ENCODE data around the gene TMEM245. TPM values are rescaled to one million over a fixed set of nuclear protein-coding genes. Genes with fewer than 3 reads are reported as not detected.

Gene TMEM245
- total RNA-seq, 1 experiment from 2014 or later = 59.8 TPM

DNA sequence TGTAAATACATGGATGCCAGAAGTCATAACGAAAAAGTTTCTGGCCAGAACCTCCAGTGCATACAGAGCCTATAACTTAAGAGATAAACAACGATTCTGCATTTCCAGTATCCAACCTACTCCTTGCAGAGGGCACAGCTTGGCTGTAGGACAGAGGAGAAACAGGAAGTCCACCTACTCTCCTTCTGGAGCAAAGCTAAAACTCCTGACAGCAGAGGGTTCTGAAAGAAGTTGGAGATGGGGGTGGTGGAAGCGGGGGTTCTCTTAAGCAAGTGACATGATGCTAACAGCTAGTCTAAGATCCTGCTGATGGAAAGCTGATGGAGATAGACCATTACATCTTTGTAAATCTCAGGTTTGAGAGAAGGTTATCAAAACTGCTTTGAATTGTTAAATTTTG is 70.9 kb downstream of the TMEM245 start:
- H3K27me3 ChIP-seq (replicated peaks; ENCODE audit: insufficient read depth, low read depth, low read length, poor library complexity) = no peaks in the 10 kb centered on the region
- no peaks in the 10 kb centered on the region for H3K4me1 ChIP-seq (ENCODE audit: insufficient read depth, low read length, poor library complexity, severe bottlenecking)
- BruUV-seq (replicated peaks) = no TSS peak
- ChIA-PET POLR2A (ENCODE audit: low non-redundant PET) (no interaction called here), CTCF (no interaction called here)
- no peak overlapping the region for H3K4me3 ChIP-seq (ENCODE audit: low read depth, low read length, poor library complexity, severe bottlenecking)
- intact Hi-C loops (cut with micrococcal nuclease; ENCODE audit: unreplicated experiment) = no loop called here
- no peak for DNase-seq (ENCODE audit: low spot score)
- TF ChIP-seq EZH2 (IDR thresholded peaks at IDR 0.05; ENCODE audit: borderline replicate concordance, low read depth, low read length, poor library complexity, severe bottlenecking) = no peak
- TF ChIP-seq, protein P1, sequence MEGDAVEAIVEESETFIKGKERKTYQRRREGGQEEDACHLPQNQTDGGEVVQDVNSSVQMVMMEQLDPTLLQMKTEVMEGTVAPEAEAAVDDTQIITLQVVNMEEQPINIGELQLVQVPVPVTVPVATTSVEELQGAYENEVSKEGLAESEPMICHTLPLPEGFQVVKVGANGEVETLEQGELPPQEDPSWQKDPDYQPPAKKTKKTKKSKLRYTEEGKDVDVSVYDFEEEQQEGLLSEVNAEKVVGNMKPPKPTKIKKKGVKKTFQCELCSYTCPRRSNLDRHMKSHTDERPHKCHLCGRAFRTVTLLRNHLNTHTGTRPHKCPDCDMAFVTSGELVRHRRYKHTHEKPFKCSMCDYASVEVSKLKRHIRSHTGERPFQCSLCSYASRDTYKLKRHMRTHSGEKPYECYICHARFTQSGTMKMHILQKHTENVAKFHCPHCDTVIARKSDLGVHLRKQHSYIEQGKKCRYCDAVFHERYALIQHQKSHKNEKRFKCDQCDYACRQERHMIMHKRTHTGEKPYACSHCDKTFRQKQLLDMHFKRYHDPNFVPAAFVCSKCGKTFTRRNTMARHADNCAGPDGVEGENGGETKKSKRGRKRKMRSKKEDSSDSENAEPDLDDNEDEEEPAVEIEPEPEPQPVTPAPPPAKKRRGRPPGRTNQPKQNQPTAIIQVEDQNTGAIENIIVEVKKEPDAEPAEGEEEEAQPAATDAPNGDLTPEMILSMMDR (conservative IDR thresholded peaks at IDR 0.05; ENCODE audit: low read depth, low read length) = no peak
- H3K36me3 ChIP-seq (ENCODE audit: insufficient read depth, low read length, poor library complexity, severe bottlenecking) = peaks cover 84% of the 10 kb centered on the region
- H3K9me3 ChIP-seq (ENCODE audit: low read depth, low read length, poor library complexity, severe bottlenecking) = no peaks in the 10 kb centered on the region
- H3K27ac ChIP-seq (ENCODE audit: low read depth, low read length, poor library complexity, severe bottlenecking) = no peak overlapping the region

DNA sequence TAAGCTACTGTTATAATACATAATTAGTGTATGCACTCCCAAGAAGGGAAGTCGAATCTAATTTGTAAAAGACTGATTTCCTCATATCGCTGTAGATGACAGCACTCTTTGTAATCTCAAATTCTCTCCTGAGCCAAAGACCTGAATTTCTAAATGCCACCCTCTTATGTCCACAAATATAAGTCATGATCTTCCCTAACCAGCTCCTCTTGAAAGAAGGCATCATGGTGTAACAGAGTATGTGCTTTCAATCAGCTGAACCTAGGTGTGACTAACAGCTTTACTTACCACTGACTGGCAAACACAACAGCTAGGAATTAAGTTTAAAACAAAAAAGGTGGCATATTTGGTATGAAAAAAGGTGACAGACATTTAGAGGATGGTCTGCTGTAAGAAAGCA is 72.5 kb downstream of the TMEM245 start:
- intact Hi-C loops (cut with micrococcal nuclease; ENCODE audit: unreplicated experiment) = no loop called here
- TF ChIP-seq EZH2 (IDR thresholded peaks at IDR 0.05; ENCODE audit: borderline replicate concordance, low read depth, low read length, poor library complexity, severe bottlenecking) = no peak
- no peak for DNase-seq (ENCODE audit: low spot score)
- peaks cover 89% of the 10 kb centered on the region for H3K36me3 ChIP-seq (ENCODE audit: insufficient read depth, low read length, poor library complexity, severe bottlenecking)
- ChIA-PET POLR2A (ENCODE audit: low non-redundant PET) (no interaction called here), CTCF (no interaction called here)
- H3K27ac ChIP-seq (ENCODE audit: low read depth, low read length, poor library complexity, severe bottlenecking) = no peak overlapping the region
- H3K27me3 ChIP-seq (replicated peaks; ENCODE audit: insufficient read depth, low read depth, low read length, poor library complexity) = no peaks in the 10 kb centered on the region
- no peak overlapping the region for H3K4me3 ChIP-seq (ENCODE audit: low read depth, low read length, poor library complexity, severe bottlenecking)
- BruUV-seq (replicated peaks) = no TSS peak
- no peaks in the 10 kb centered on the region for H3K4me1 ChIP-seq (ENCODE audit: insufficient read depth, low read length, poor library complexity, severe bottlenecking)
- H3K9me3 ChIP-seq (ENCODE audit: low read depth, low read length, poor library complexity, severe bottlenecking) = no peaks in the 10 kb centered on the region

GRCh38 chr9:109046346-109046745 is 73.4 kb downstream of the TMEM245 start:
- H3K9me3 ChIP-seq (ENCODE audit: low read depth, low read length, poor library complexity, severe bottlenecking) = no peaks in the 10 kb centered on the region
- intact Hi-C loops (cut with micrococcal nuclease; ENCODE audit: unreplicated experiment) = no loop called here
- no peaks in the 10 kb centered on the region for H3K27me3 ChIP-seq (replicated peaks; ENCODE audit: insufficient read depth, low read depth, low read length, poor library complexity)
- ChIA-PET CTCF (no interaction called here), POLR2A (ENCODE audit: low non-redundant PET) (no interaction called here)
- TF ChIP-seq, protein P1 (conservative IDR thresholded peaks at IDR 0.05; ENCODE audit: low read depth, low read length) = no peak
- TF ChIP-seq EZH2 (IDR thresholded peaks at IDR 0.05; ENCODE audit: borderline replicate concordance, low read depth, low read length, poor library complexity, severe bottlenecking) = no peak
- no TSS peak for BruUV-seq (replicated peaks)
- no peak overlapping the region for H3K4me3 ChIP-seq (ENCODE audit: low read depth, low read length, poor library complexity, severe bottlenecking)
- no peak overlapping the region for H3K27ac ChIP-seq (ENCODE audit: low read depth, low read length, poor library complexity, severe bottlenecking)
- no peaks in the 10 kb centered on the region for H3K4me1 ChIP-seq (ENCODE audit: insufficient read depth, low read length, poor library complexity, severe bottlenecking)
- peaks cover 84% of the 10 kb centered on the region for H3K36me3 ChIP-seq (ENCODE audit: insufficient read depth, low read length, poor library complexity, severe bottlenecking)
- no peak for DNase-seq (ENCODE audit: low spot score)

- ChIA-PET CTCF (no interaction called here), POLR2A (ENCODE audit: low non-redundant PET) (no interaction called here)
- Histone ChIP-seq H3K9me3 (ENCODE audit: low read depth, low read length, poor library complexity, severe bottlenecking) (no peaks in the 10 kb centered on the region), H3K4me3 (ENCODE audit: low read depth, low read length, poor library complexity, severe bottlenecking) (no peak overlapping the region), H3K27me3 (replicated peaks; ENCODE audit: insufficient read depth, low read depth, low read length, poor library complexity) (no peaks in the 10 kb centered on the region), H3K4me1 (ENCODE audit: insufficient read depth, low read length, poor library complexity, severe bottlenecking) (no peaks in the 10 kb centered on the region), H3K27ac (ENCODE audit: low read depth, low read length, poor library complexity, severe bottlenecking) (no peak overlapping the region), H3K36me3 (ENCODE audit: insufficient read depth, low read length, poor library complexity, severe bottlenecking) (peaks cover 59% of the 10 kb centered on the region)
- no peak for TF ChIP-seq EZH2 (IDR thresholded peaks at IDR 0.05; ENCODE audit: borderline replicate concordance, low read depth, low read length, poor library complexity, severe bottlenecking)
- TF ChIP-seq, protein P1 (conservative IDR thresholded peaks at IDR 0.05; ENCODE audit: low read depth, low read length) = no peak
- DNase-seq (ENCODE audit: low spot score) = no peak
- intact Hi-C loops (cut with micrococcal nuclease; ENCODE audit: unreplicated experiment) = no loop called here
- BruUV-seq (replicated peaks) = no TSS peak
These were observed 76.2 kb downstream of the TMEM245 start for GRCh38 chr9:109043578-109043977.
